H1 (cell line): Measurements from ENCODE around the gene MYO16. TPM values are rescaled to one million over a fixed set of nuclear protein-coding genes. Genes with fewer than 3 reads are reported as not detected.

Experiments
- CTCF ChIA-PET: fragments of 300-600 bp; sonication (Branson Sonifier 250); formaldehyde crosslinking; loops from one replicate; lab custom pipeline; 2021; ENCODE audit not compliant: partially characterized antibody; lab: Charles Lee
- POLR2A ChIA-PET: fragments of 300-600 bp; sonication (Branson Sonifier 250); formaldehyde crosslinking; loops from one replicate; lab custom pipeline; 2021; ENCODE audit warnings: inconsistent platforms; ENCODE audit not compliant: partially characterized antibody; lab: Charles Lee
- DNase-seq, 2 experiments: peaks; one replicate each; pipeline versions ENCODE4 v3.0.0 to v3.0.0-alpha.2; 2010 to 2022; ENCODE audit warnings: low spot score in 2 of 2, low read depth in 1 of 2, mixed read lengths in 1 of 2
- FAIRE-seq: peaks from 2 replicates; lab custom pipeline; 2011; peaks lifted over from hg19 to GRCh38; lab: Jason Lieb, UNC
- H2AFZ ChIP-seq: 2 replicates; pipeline ENCODE4 v1.8.1; 2012; ENCODE audit warnings: low read length, inconsistent platforms
- H2AK5ac ChIP-seq: 2 replicates; pipeline ENCODE4 v1.6.1; 2013; ENCODE audit warnings: low read depth, low read length
- H2BK120ac ChIP-seq: replicated peaks from 2 replicates; pipeline ENCODE3; 2013; ENCODE audit warnings: low read depth, low read length, inconsistent platforms
- H2BK12ac ChIP-seq: 2 replicates; pipeline ENCODE4 v1.6.1; 2013; ENCODE audit warnings: low read depth, low read length
- H2BK15ac ChIP-seq: 2 replicates; pipeline ENCODE4 v1.6.1; 2013; ENCODE audit warnings: low read length
- H2BK20ac ChIP-seq: 2 replicates; pipeline ENCODE4 v1.6.1; 2013; ENCODE audit warnings: low read length
- H2BK5ac ChIP-seq: 2 replicates; pipeline ENCODE4 v1.6.1; 2013; ENCODE audit warnings: low read depth, low read length
- H3K14ac ChIP-seq: 2 replicates; pipeline ENCODE4 v1.6.1; 2013; ENCODE audit warnings: inconsistent platforms; ENCODE audit not compliant: insufficient read length
- H3K18ac ChIP-seq: 2 replicates; pipeline ENCODE4 v1.6.1; 2013; ENCODE audit warnings: low read length; ENCODE audit errors: extremely low read depth
- H3K23ac ChIP-seq: 2 replicates; pipeline ENCODE4 v1.6.1; 2013; ENCODE audit warnings: inconsistent platforms; ENCODE audit not compliant: insufficient read length
- H3K23me2 ChIP-seq: 2 replicates; pipeline ENCODE4 v1.6.1; 2013; ENCODE audit warnings: low read depth, low read length
- H3K27ac ChIP-seq: 2 replicates; pipeline ENCODE4 v1.6.1; 2011; ENCODE audit warnings: low read depth, low read length, inconsistent platforms
- H3K27me3 ChIP-seq, 4 experiments: replicated peaks in 1 of 4; 1 replicate in 1 of 4; 2 replicates in 3 of 4; pipeline versions ENCODE4 v1.6.1 to v1.8.1; 2011 to 2013; ENCODE audit warnings: low read length in 3 of 4, mild to moderate bottlenecking in 3 of 4, inconsistent platforms in 2 of 4, mixed read lengths in 2 of 4, moderate library complexity in 1 of 4; ENCODE audit not compliant: control insufficient read depth in 3 of 4, insufficient read depth in 3 of 4; ENCODE audit errors: extremely low read depth in 1 of 4
- H3K36me3 ChIP-seq, 4 experiments: 2 replicates each; pipeline versions ENCODE4 v1.6.1 to v1.8.1; 2011 to 2013; ENCODE audit warnings: mild to moderate bottlenecking in 4 of 4, low read length in 3 of 4, moderate library complexity in 2 of 4, control low read depth in 1 of 4, inconsistent platforms in 1 of 4; ENCODE audit not compliant: insufficient read depth in 4 of 4, control insufficient read depth in 2 of 4
- H3K4ac ChIP-seq: replicated peaks from 2 replicates; pipeline ENCODE3; 2013; ENCODE audit warnings: low read length, low read depth, mixed read lengths, inconsistent platforms; ENCODE audit not compliant: insufficient read length
- H3K4me1 ChIP-seq, 4 experiments: replicated peaks in 1 of 4; 1 replicate in 1 of 4; 2 replicates in 3 of 4; pipeline versions ENCODE4 v1.6.1 to v1.8.1; 2011 to 2013; ENCODE audit warnings: low read length in 3 of 4, inconsistent platforms in 2 of 4, mixed read lengths in 1 of 4; ENCODE audit not compliant: insufficient read depth in 4 of 4, control insufficient read depth in 3 of 4
- H3K4me2 ChIP-seq, 2 experiments: 2 replicates each; pipeline versions ENCODE4 v1.6.1 to v1.8.1; 2011 to 2013; ENCODE audit warnings: low read depth in 2 of 2, low read length in 2 of 2, control low read depth in 1 of 2, inconsistent platforms in 1 of 2, mild to moderate bottlenecking in 1 of 2; ENCODE audit not compliant: insufficient read depth in 1 of 2
- H3K4me3 ChIP-seq, 4 experiments: fragments of 200-600, 300-600 bp in 1 of 4; sonication (generic), shearing (Covaris generic), sonication (Bioruptor Twin) in 1 of 4; 2 replicates each; pipeline versions ENCODE4 v1.5.1 to v1.8.1; 2011 to 2016; ENCODE audit warnings: low read length in 4 of 4, low read depth in 3 of 4, control low read depth in 2 of 4, inconsistent platforms in 2 of 4, mild to moderate bottlenecking in 2 of 4, mixed read lengths in 1 of 4, moderate library complexity in 1 of 4; ENCODE audit not compliant: insufficient read depth in 2 of 4; ENCODE audit errors: extremely low read depth in 1 of 4
- H3K56ac ChIP-seq: replicated peaks from 2 replicates; pipeline ENCODE3; 2013; ENCODE audit warnings: low read depth, mild to moderate bottlenecking, mixed read lengths, low read length, inconsistent platforms; ENCODE audit not compliant: insufficient read length
- H3K79me1 ChIP-seq: 2 replicates; pipeline ENCODE4 v1.6.1; 2013; ENCODE audit warnings: low read depth, low read length, control low read depth
- H3K79me2 ChIP-seq, 2 experiments: 2 replicates each; pipeline versions ENCODE4 v1.6.1 to v1.8.1; 2012 to 2013; ENCODE audit warnings: low read length in 2 of 2, mild to moderate bottlenecking in 2 of 2, inconsistent platforms in 1 of 2; ENCODE audit not compliant: insufficient read depth in 2 of 2, control insufficient read depth in 1 of 2
- H3K9ac ChIP-seq, 4 experiments: replicated peaks in 1 of 4; 1 replicate in 1 of 4; 2 replicates in 3 of 4; pipeline versions ENCODE4 v1.6.1 to v1.8.1; 2011 to 2013; ENCODE audit warnings: low read depth in 3 of 4, low read length in 3 of 4, control low read depth in 2 of 4, mild to moderate bottlenecking in 2 of 4, moderate library complexity in 2 of 4, inconsistent platforms in 1 of 4; ENCODE audit errors: extremely low read depth in 1 of 4
- H3K9me3 ChIP-seq, 2 experiments: 2 replicates each; pipeline versions ENCODE4 v1.6.1 to v1.8.1; 2012 to 2013; ENCODE audit warnings: mild to moderate bottlenecking in 2 of 2, moderate library complexity in 2 of 2, control low read depth in 1 of 2, inconsistent platforms in 1 of 2, low read depth in 1 of 2, low read length in 1 of 2, mixed read lengths in 1 of 2; ENCODE audit not compliant: insufficient read depth in 2 of 2
- H4K20me1 ChIP-seq, 2 experiments: replicated peaks in 1 of 2; 2 replicates each; pipeline versions ENCODE3 to v1.8.1; 2011 to 2013; ENCODE audit warnings: inconsistent platforms in 2 of 2, low read length in 2 of 2, mild to moderate bottlenecking in 1 of 2; ENCODE audit not compliant: insufficient read depth in 2 of 2, control insufficient read depth in 1 of 2
- H4K5ac ChIP-seq: 2 replicates; pipeline ENCODE4 v1.6.1; 2013; ENCODE audit warnings: low read length, low read depth, mixed read lengths, inconsistent platforms; ENCODE audit not compliant: insufficient read length
- H4K8ac ChIP-seq: 2 replicates; pipeline ENCODE4 v1.8.0; 2013; ENCODE audit warnings: mild to moderate bottlenecking, moderate library complexity, low read length, inconsistent platforms; ENCODE audit not compliant: insufficient read depth; ENCODE audit errors: extremely low read depth
- H4K91ac ChIP-seq: replicated peaks from 2 replicates; pipeline ENCODE3; 2013; ENCODE audit warnings: low read length, mixed read lengths, inconsistent platforms; ENCODE audit not compliant: insufficient read length
- EGR1 ChIP-seq: IDR thresholded peaks from 2 replicates; pipeline ENCODE4 v1.6.1; 2011; ENCODE audit warnings: low read depth, low read length, borderline replicate concordance
- GABPA ChIP-seq: IDR thresholded peaks from 2 replicates; pipeline ENCODE4 v1.6.1; 2011; ENCODE audit warnings: mild to moderate bottlenecking, low read length, moderate library complexity, borderline replicate concordance; ENCODE audit not compliant: insufficient read depth
- JUN ChIP-seq: IDR thresholded peaks from 2 replicates; pipeline ENCODE4 v1.6.1; 2011; ENCODE audit warnings: low read depth, mild to moderate bottlenecking, improper control_type of control experiment, low read length
- POU5F1 ChIP-seq: IDR thresholded peaks from 2 replicates; pipeline ENCODE4 v1.6.1; 2011; ENCODE audit warnings: low read depth, mild to moderate bottlenecking, low read length, moderate library complexity
- SIN3A ChIP-seq, 2 experiments: IDR thresholded peaks in 1 of 2; conservative IDR thresholded peaks in 1 of 2; 2 replicates each; pipeline ENCODE4 v1.6.1; 2011 to 2012; ENCODE audit warnings: low read length in 2 of 2, improper control_type of control experiment in 1 of 2, low read depth in 1 of 2, mild to moderate bottlenecking in 1 of 2
- WGBS, 2 experiments: shearing (Covaris generic) in 1 of 2; methylation state at CpG; one replicate each; pipeline versions ENCODE4 v1.1.6 to v1.1.7; 2013 to 2015; ENCODE audit warnings: low lambda C conversion rate in 2 of 2, mixed read lengths in 2 of 2, inconsistent platforms in 1 of 2, low coverage in 1 of 2, missing lambda C conversion rate in 1 of 2; ENCODE audit not compliant: insufficient replicate concordance in 2 of 2, insufficient coverage in 1 of 2, insufficient read length in 1 of 2; ENCODE audit errors: extremely low coverage in 1 of 2, missing lambda C conversion rate in 1 of 2; 5-methylcytosine and 5-hydroxymethylcytosine counted together
- polyA plus RNA-seq, 7 experiments: library from polyadenylated mRNA; depleted of rRNA in 3 of 7; stranded (reverse) in 5 of 7; unstranded in 2 of 7; fragments of >200 nt in 5 of 7; fragments of 200-250 nt in 2 of 7; gene quantifications; 1 replicate in 5 of 7; 2 replicates in 1 of 7; 4 replicates in 1 of 7; pipeline versions ENCODE4 v1.2.1 to v1.2.3, GENCODE V29; 2011 to 2013; ENCODE audit warnings: missing spikeins in 2 of 7, mixed read lengths in 2 of 7
- total RNA-seq: library from RNA; stranded (reverse); fragmentation: NEBNext Ultra II Directional; extraction: Animal tissue kit (Norgen Biotek cat#: 25700); gene quantifications from 2 replicates; pipeline ENCODE4 v1.2.1, GENCODE V29; 2021

Gene MYO16
- total and polyA plus RNA-seq, 2 of the 8 experiments (the other 6 are each of a cell fraction or from before 2014, with no cell fraction given), result 0.02 to 0.22 TPM

- Histone ChIP-seq H3K4me1 (peaks cover 0 to under 1% (median under 1%) of the 10 kb centered on the region in 4 experiments; a peak in 2 of 7 replicates), H3K18ac (no peak overlapping the region), H3K14ac (no peak overlapping the region), H2BK12ac (no peak overlapping the region), H2AK5ac (no peak overlapping the region), H2BK120ac (no peak overlapping the region), H3K56ac (no peak overlapping the region), H3K9ac (no peak overlapping the region), H3K23ac (no peak overlapping the region), H3K79me1 (no peaks in the 10 kb centered on the region), H4K20me1 (no peaks in the 10 kb centered on the region), H4K91ac (no peak overlapping the region), H3K9me3 (no peaks in the 10 kb centered on the region), H3K4me3 (no peak overlapping the region), H3K79me2 (no peaks in the 10 kb centered on the region), H3K23me2 (no peaks in the 10 kb centered on the region), H2BK5ac (no peak overlapping the region), H2AFZ (no peak overlapping the region), H3K27ac (no peak overlapping the region), H3K4me2 (no peak overlapping the region), H3K4ac (no peak overlapping the region), H2BK15ac (no peak overlapping the region), H4K5ac (no peak overlapping the region)
- WGBS, 2 experiments, result 98% methylated on average over 5 of the region's 5 CpGs; no CpG with 5 or more reads in 1 of the 2 experiments
- FAIRE-seq (no peak), DNase-seq (no peak)
- ChIA-PET CTCF (interaction anchor here (0.6 to 1.0 kb wide), 3 partner anchors 22 to 38 kb away, joined by 3 read pairs; no protein-coding TSS in a partner anchor), POLR2A (no interaction called here)
- TF ChIP-seq POU5F1, result no peak
- TF ChIP-seq JUN, result no peak
- TF ChIP-seq EGR1, result no peak
- no peak for TF ChIP-seq GABPA
- no peak for TF ChIP-seq SIN3A (conservative IDR thresholded peaks at IDR 0.05 in 1 of 2, IDR thresholded peaks at IDR 0.05 in 1 of 2; ENCODE audit: low read depth in 1 of 2, low read length in 2 of 2)
- TF ChIP-seq, all 59 proteins: peak for 0
- H3K36me3 ChIP-seq, result no peaks in the 10 kb centered on the region
- no peak overlapping the region for H2BK20ac ChIP-seq
- no peaks in the 10 kb centered on the region for H3K27me3 ChIP-seq
- H4K8ac ChIP-seq, result no peak overlapping the region
Observed at GRCh38 chr13:109175666-109176065, 546.3 kb downstream of the MYO16 start.
